GM19328 (cell line): Measurements from ENCODE around the gene BUB3.

Experiments
- ATAC-seq: cut with Tn5 transposase; IDR thresholded peaks from one replicate; pipeline ENCODE4 v1.9.1; 2021; ENCODE audit warnings: mild to moderate bottlenecking, moderate library complexity; ENCODE audit not compliant: unreplicated experiment

BUB3 gene

GRCh38 chr10:123202506-123202905 lies 48.3 kb downstream of the BUB3 start:
- ATAC-seq: no peak

DNA sequence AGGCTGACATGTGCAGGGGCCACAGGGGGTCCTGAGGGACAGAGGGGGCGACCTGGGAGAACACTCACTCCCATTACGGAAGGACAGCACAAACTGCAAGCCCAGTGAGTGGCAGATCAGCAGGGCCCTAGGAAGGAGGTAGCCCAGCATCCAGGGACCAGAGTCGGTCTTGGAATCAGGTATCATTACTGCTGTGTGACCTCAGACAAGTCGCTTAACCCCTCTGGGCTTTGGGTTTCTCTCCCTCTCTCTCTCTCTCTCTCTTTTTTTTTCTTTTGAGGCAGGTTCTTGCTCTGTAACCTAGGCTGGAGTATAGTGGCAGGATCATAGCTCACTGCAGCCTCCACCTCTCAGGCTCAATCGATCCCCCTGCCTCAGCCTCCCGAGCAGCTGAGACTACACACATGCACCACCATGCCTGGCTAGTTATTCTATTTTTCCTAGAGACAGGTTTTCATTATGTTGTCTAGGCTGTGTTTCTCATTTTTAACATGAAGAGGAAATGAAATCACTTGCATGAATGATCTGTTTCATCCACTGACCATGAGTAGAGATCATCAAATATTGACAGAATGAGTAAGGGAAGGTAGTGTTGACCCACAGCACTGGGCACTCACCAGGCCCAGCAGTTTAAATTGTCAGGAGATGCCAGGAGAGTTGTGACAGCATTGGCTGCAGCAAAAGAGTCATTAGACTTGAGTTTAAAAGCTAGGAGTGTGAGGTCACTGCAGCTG lies 49.4 kb downstream of the BUB3 start:
- ATAC-seq: no peak

DNA sequence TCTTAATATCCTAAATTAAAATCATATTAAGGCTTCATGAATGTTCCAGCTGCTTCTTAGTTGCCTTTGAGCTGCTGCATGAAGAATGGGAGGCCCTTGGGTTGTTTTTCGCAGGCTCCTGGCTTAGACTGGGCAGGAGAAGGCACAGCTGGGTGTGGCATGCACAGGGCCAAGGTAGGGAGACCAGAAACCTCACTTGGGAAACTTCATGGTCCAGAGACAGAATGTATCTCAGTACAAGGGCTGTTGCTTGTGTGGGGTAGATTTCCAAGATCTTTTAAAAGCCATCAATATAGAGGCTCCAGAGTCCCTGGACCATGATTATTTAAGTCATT lies 49.9 kb downstream of the BUB3 start:
- no peak for ATAC-seq

DNA sequence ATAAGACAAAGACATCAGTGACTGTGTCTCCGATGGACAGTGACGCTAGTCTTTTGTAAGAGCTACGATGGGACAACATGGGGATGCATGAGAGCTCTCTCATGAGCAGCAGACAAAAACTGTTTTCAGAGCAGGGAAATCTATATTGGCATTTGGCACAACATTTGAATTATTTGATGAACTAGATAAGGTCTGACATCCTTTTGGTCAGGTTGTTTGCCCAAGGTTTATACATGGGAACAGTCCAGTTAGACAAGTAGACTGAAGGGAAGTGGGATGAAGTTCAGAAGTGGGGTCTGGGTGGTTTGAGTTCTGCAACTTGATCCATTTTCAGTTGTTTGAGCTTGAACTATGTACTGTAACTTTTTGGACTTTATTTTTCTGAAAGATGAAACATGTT lies 50.8 kb downstream of the BUB3 start:
- no peak for ATAC-seq

DNA sequence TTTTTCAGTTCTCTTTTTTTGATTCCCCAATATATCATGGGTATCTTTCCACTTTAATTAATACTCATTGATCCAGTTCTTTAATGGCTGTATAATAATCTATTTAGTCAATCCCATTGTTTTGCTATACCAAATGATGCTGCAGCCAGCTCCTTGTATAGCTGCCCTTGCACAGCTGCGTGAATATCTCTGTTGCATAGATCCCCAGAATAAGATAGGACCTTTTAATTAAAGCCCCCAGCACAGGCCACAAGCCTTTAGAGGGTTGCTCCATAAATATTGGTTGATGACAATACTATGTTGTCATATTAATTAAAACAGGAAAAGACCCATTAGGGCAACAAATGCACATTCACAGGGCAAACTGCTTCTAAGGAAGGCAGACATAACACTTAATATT lies 57.9 kb downstream of the BUB3 start:
- no peak for ATAC-seq

DNA sequence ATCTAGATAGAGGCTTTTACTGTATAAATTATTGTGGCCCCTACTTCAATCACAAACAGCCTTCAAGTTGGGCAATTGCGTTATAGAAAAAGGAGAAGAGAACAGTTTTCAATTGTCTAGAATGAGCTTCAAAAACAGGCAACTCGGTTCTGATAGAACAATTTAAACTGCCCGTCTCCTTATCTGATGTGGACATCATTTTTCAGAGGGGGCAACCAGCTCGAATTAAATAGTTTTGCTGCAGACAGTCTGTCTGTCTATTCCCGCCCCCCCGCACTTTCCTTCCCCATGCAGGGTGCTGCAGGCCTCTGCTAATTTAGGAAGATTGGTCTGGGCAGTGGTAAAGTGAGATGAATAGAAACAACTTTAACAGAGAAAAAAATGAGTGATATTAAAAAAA lies 58.4 kb downstream of the BUB3 start:
- ATAC-seq: no peak

DNA sequence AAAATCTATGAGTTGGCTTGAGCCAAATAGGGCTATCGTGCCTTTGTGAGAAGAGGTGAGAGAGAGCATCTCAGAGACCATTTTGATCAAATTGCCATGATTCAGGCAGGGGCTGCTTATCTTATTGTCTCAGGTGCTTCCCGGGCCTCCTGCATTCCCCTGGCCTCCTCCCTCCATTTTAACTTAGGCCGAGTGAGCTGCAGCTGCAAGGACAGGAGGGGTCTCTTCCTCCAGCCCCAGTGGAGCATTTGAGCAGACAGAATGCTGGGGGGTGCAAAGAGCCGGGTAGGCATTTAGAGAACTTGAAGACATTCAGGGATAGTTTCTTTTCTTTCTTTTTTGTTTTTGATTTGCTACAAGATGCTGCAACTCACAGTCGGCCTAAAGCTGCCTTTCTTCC lies 59.0 kb downstream of the BUB3 start:
- no peak for ATAC-seq
